ENCODE measurements around the gene C5.
A peak's percentile ranks its signal among the peaks of the same experiment; 100 is the strongest.
"Not testable (repeated sequence)": the region's sequence is repeated elsewhere in the genome, so short reads cannot be mapped to it uniquely, and the experiment has no call there.

Gene C5

GRCh38 chr9:121050128-121050988, at the start of gene C5:
Gene C5 (minus strand): TSS chr9:121050275. CDS start chr9:121050246, 29 bp downstream.
- no peak within 1 kb of the TSS for H3K4me3 ChIP-seq (ENCODE audit: low read depth, low read length)
- H3K36me3 ChIP-seq (ENCODE audit: insufficient read depth, low read length), result peaks cover 5% of the 10 kb centered on the region; the same call in 1 of the 2 replicates
- H2AFZ ChIP-seq (ENCODE audit: low read length, unreplicated experiment), result no peak within 1 kb of the TSS
- H3K27ac ChIP-seq (ENCODE audit: low read depth, low read length), result no peak within 1 kb of the TSS
- H3K4me1 ChIP-seq (ENCODE audit: control insufficient read depth, insufficient read depth, low read length, unreplicated experiment), result no peaks in the 10 kb centered on the region
- no peaks in the 10 kb centered on the region for H3K27me3 ChIP-seq (ENCODE audit: insufficient read depth, low read length)
- H3K79me2 ChIP-seq (ENCODE audit: control insufficient read depth, insufficient read depth, low read length, unreplicated experiment), result no peaks in the 10 kb centered on the region

- peaks cover 11% of the 10 kb centered on the region for H3K36me3 ChIP-seq (ENCODE audit: insufficient read depth, low read length)
- H3K4me1 ChIP-seq (ENCODE audit: control insufficient read depth, insufficient read depth, low read length, unreplicated experiment), result no peaks in the 10 kb centered on the region
- no peaks in the 10 kb centered on the region for H3K79me2 ChIP-seq (ENCODE audit: control insufficient read depth, insufficient read depth, low read length, unreplicated experiment)
- H3K27ac ChIP-seq (ENCODE audit: low read depth, low read length), result no peak overlapping the region
- H3K27me3 ChIP-seq (ENCODE audit: insufficient read depth, low read length), result no peaks in the 10 kb centered on the region
- H3K4me3 ChIP-seq (ENCODE audit: low read depth, low read length), result no peak overlapping the region
- no peak overlapping the region for H2AFZ ChIP-seq (ENCODE audit: low read length, unreplicated experiment)
These were observed 48.6 kb upstream of the C5 start for GRCh38 chr9:121098567-121099198.

GRCh38 chr9:121095057-121095456, 45.0 kb upstream of the C5 start:
- Histone ChIP-seq H3K36me3 (ENCODE audit: insufficient read depth, low read length) (peaks cover 20% of the 10 kb centered on the region), H3K27ac (ENCODE audit: low read depth, low read length) (no peak overlapping the region), H3K79me2 (ENCODE audit: control insufficient read depth, insufficient read depth, low read length, unreplicated experiment) (no peaks in the 10 kb centered on the region), H3K4me3 (ENCODE audit: low read depth, low read length) (no peak overlapping the region), H2AFZ (ENCODE audit: low read length, unreplicated experiment) (no peak overlapping the region), H3K4me1 (ENCODE audit: control insufficient read depth, insufficient read depth, low read length, unreplicated experiment) (no peaks in the 10 kb centered on the region), H3K27me3 (ENCODE audit: insufficient read depth, low read length) (no peaks in the 10 kb centered on the region)

- H3K27me3 ChIP-seq (ENCODE audit: insufficient read depth, low read length); H3K4me3 ChIP-seq (ENCODE audit: low read depth, low read length); H3K27ac ChIP-seq (ENCODE audit: low read depth, low read length); H2AFZ ChIP-seq (ENCODE audit: low read length, unreplicated experiment); H3K36me3 ChIP-seq (ENCODE audit: insufficient read depth, low read length); H3K4me1 ChIP-seq (ENCODE audit: control insufficient read depth, insufficient read depth, low read length, unreplicated experiment); H3K79me2 ChIP-seq (ENCODE audit: control insufficient read depth, insufficient read depth, low read length, unreplicated experiment): not testable (repeated sequence)
These were observed 40.7 kb upstream of the C5 start for GRCh38 chr9:121090743-121091142.

GRCh38 chr9:121088576-121088975, 38.5 kb upstream of the C5 start:
- no peak overlapping the region for H3K4me3 ChIP-seq (ENCODE audit: low read depth, low read length)
- no peaks in the 10 kb centered on the region for H3K4me1 ChIP-seq (ENCODE audit: control insufficient read depth, insufficient read depth, low read length, unreplicated experiment)
- H3K36me3 ChIP-seq (ENCODE audit: insufficient read depth, low read length), result peaks cover 10% of the 10 kb centered on the region; the same call in 1 of the 2 replicates
- H2AFZ ChIP-seq (ENCODE audit: low read length, unreplicated experiment), result no peak overlapping the region
- no peak overlapping the region for H3K27ac ChIP-seq (ENCODE audit: low read depth, low read length)
- H3K27me3 ChIP-seq (ENCODE audit: insufficient read depth, low read length), result no peaks in the 10 kb centered on the region
- H3K79me2 ChIP-seq (ENCODE audit: control insufficient read depth, insufficient read depth, low read length, unreplicated experiment), result no peaks in the 10 kb centered on the region

- no peak overlapping the region for H3K4me3 ChIP-seq (ENCODE audit: low read depth, low read length)
- H3K36me3 ChIP-seq (ENCODE audit: insufficient read depth, low read length), result peaks cover 8% of the 10 kb centered on the region; the same call in 1 of the 2 replicates
- H3K79me2 ChIP-seq (ENCODE audit: control insufficient read depth, insufficient read depth, low read length, unreplicated experiment), result no peaks in the 10 kb centered on the region
- no peaks in the 10 kb centered on the region for H3K4me1 ChIP-seq (ENCODE audit: control insufficient read depth, insufficient read depth, low read length, unreplicated experiment)
- H3K27me3 ChIP-seq (ENCODE audit: insufficient read depth, low read length), result no peaks in the 10 kb centered on the region
- H2AFZ ChIP-seq (ENCODE audit: low read length, unreplicated experiment), result no peak overlapping the region
- no peak overlapping the region for H3K27ac ChIP-seq (ENCODE audit: low read depth, low read length)
These were observed 35.6 kb upstream of the C5 start for GRCh38 chr9:121085661-121086060.

GRCh38 chr9:121082075-121082474, 32.0 kb upstream of the C5 start:
- Histone ChIP-seq H3K4me1 (ENCODE audit: control insufficient read depth, insufficient read depth, low read length, unreplicated experiment) (no peaks in the 10 kb centered on the region), H2AFZ (ENCODE audit: low read length, unreplicated experiment) (no peak overlapping the region), H3K36me3 (ENCODE audit: insufficient read depth, low read length) (0 out of 2 replicates have a peak, but pooled peaks cover 2% of the 10 kb centered on the region), H3K27me3 (ENCODE audit: insufficient read depth, low read length) (no peaks in the 10 kb centered on the region), H3K79me2 (ENCODE audit: control insufficient read depth, insufficient read depth, low read length, unreplicated experiment) (no peaks in the 10 kb centered on the region), H3K4me3 (ENCODE audit: low read depth, low read length) (no peak overlapping the region), H3K27ac (ENCODE audit: low read depth, low read length) (no peak overlapping the region)

GRCh38 chr9:121075251-121076036, 25.4 kb upstream of the C5 start:
- H3K27me3 ChIP-seq (ENCODE audit: insufficient read depth, low read length), result no peaks in the 10 kb centered on the region
- peak overlapping the region; percentile 94 for H3K27ac ChIP-seq (ENCODE audit: low read depth, low read length)

GRCh38 chr9:121074370-121075250, 24.5 kb upstream of the C5 start, which contains the start of gene CNTRL:
Gene CNTRL (plus strand): TSS chr9:121074955. CDS start chr9:121088327, 13,372 bp downstream.
- peak within 1 kb of the TSS; percentile 82 for H3K4me3 ChIP-seq (ENCODE audit: low read depth, low read length)
- H2AFZ ChIP-seq (ENCODE audit: low read length, unreplicated experiment), result peak within 1 kb of the TSS; percentile 68
- H3K27me3 ChIP-seq (ENCODE audit: insufficient read depth, low read length), result no peaks in the 10 kb centered on the region
- no peaks in the 10 kb centered on the region for H3K79me2 ChIP-seq (ENCODE audit: control insufficient read depth, insufficient read depth, low read length, unreplicated experiment)
- peak within 1 kb of the TSS; percentile 94 for H3K27ac ChIP-seq (ENCODE audit: low read depth, low read length)
- no peaks in the 10 kb centered on the region for H3K36me3 ChIP-seq (ENCODE audit: insufficient read depth, low read length)
- H3K4me1 ChIP-seq (ENCODE audit: control insufficient read depth, insufficient read depth, low read length, unreplicated experiment), result peaks cover 4% of the 10 kb centered on the region

More at GRCh38 chr9:121075251-121076036, 25.4 kb upstream of the C5 start:
- Histone ChIP-seq H3K4me1 (ENCODE audit: control insufficient read depth, insufficient read depth, low read length, unreplicated experiment) (peaks cover 4% of the 10 kb centered on the region), H3K36me3 (ENCODE audit: insufficient read depth, low read length) (no peaks in the 10 kb centered on the region), H3K4me3 (ENCODE audit: low read depth, low read length) (peak overlapping the region; percentile 82), H2AFZ (ENCODE audit: low read length, unreplicated experiment) (peak overlapping the region; percentile 68), H3K79me2 (ENCODE audit: control insufficient read depth, insufficient read depth, low read length, unreplicated experiment) (no peaks in the 10 kb centered on the region)

- Histone ChIP-seq H3K79me2 (ENCODE audit: control insufficient read depth, insufficient read depth, low read length, unreplicated experiment) (no peaks in the 10 kb centered on the region), H3K27ac (ENCODE audit: low read depth, low read length) (peak overlapping the region; percentile 94), H3K4me1 (ENCODE audit: control insufficient read depth, insufficient read depth, low read length, unreplicated experiment) (peaks cover 4% of the 10 kb centered on the region), H3K4me3 (ENCODE audit: low read depth, low read length) (peak overlapping the region; percentile 82), H3K27me3 (ENCODE audit: insufficient read depth, low read length) (no peaks in the 10 kb centered on the region), H3K36me3 (ENCODE audit: insufficient read depth, low read length) (no peaks in the 10 kb centered on the region), H2AFZ (ENCODE audit: low read length, unreplicated experiment) (no peak overlapping the region)
These were observed 23.0 kb upstream of the C5 start for GRCh38 chr9:121073038-121073437.
